Mesendoderm (in vitro differentiated cells): ENCODE measurements around the gene TTC6.

Source experiments
- DNase-seq: peaks from one replicate; pipeline ENCODE4 v3.0.0; 2013
- H2AK5ac ChIP-seq: 2 replicates; pipeline ENCODE4 v1.6.1; 2013; ENCODE audit warnings: low read length, inconsistent platforms
- H2BK120ac ChIP-seq: 2 replicates; pipeline ENCODE4 v1.6.1; 2013; ENCODE audit warnings: low read depth, mild to moderate bottlenecking, low read length, moderate library complexity, mixed read lengths
- H2BK15ac ChIP-seq: replicated peaks from 2 replicates; pipeline ENCODE4 v1.6.1; 2013; ENCODE audit warnings: low read depth, mild to moderate bottlenecking, moderate library complexity
- H2BK5ac ChIP-seq: 2 replicates; pipeline ENCODE4 v1.6.1; 2013; ENCODE audit warnings: low read length, inconsistent platforms
- H3K18ac ChIP-seq: 2 replicates; pipeline ENCODE4 v1.6.1; 2013; ENCODE audit warnings: mild to moderate bottlenecking, low read length, mixed read lengths
- H3K23ac ChIP-seq: one replicate; pipeline ENCODE4 v1.6.1; 2013; ENCODE audit warnings: low read length
- H3K27ac ChIP-seq: 2 replicates; pipeline ENCODE4 v1.5.1; 2013; ENCODE audit warnings: low read depth, mild to moderate bottlenecking, inconsistent platforms, low read length, moderate library complexity
- H3K27me3 ChIP-seq: 2 replicates; pipeline ENCODE4 v1.6.1; 2013; ENCODE audit warnings: low read length, control low read depth, mild to moderate bottlenecking, inconsistent platforms; ENCODE audit not compliant: insufficient read depth, poor library complexity
- H3K36me3 ChIP-seq: 2 replicates; pipeline ENCODE4 v1.6.1; 2013; ENCODE audit warnings: low read length, inconsistent platforms; ENCODE audit not compliant: control insufficient read depth, insufficient read depth
- H3K4ac ChIP-seq: one replicate; pipeline ENCODE4 v1.6.1; 2013; ENCODE audit warnings: low read depth, mild to moderate bottlenecking, low read length, moderate library complexity
- H3K4me1 ChIP-seq: 2 replicates; pipeline ENCODE4 v1.6.1; 2013; ENCODE audit warnings: low read depth, low read length, inconsistent platforms; ENCODE audit not compliant: control insufficient read depth
- H3K4me2 ChIP-seq: 2 replicates; pipeline ENCODE4 v1.6.1; 2013; ENCODE audit warnings: low read length
- H3K4me3 ChIP-seq: 2 replicates; pipeline ENCODE4 v1.5.1; 2013; ENCODE audit warnings: mild to moderate bottlenecking, low read length
- H3K56ac ChIP-seq: one replicate; pipeline ENCODE4 v1.6.1; 2013; ENCODE audit warnings: low read length
- H3K79me1 ChIP-seq: 2 replicates; pipeline ENCODE4 v1.6.1; 2013; ENCODE audit warnings: low read length, inconsistent platforms
- H3K79me2 ChIP-seq: 2 replicates; pipeline ENCODE4 v1.6.1; 2013; ENCODE audit warnings: mild to moderate bottlenecking, low read length; ENCODE audit not compliant: control insufficient read depth, insufficient read depth
- H3K9ac ChIP-seq: 2 replicates; pipeline ENCODE4 v1.6.1; 2013; ENCODE audit warnings: low read length, inconsistent platforms
- H4K5ac ChIP-seq: one replicate; pipeline ENCODE4 v1.6.1; 2013; ENCODE audit warnings: low read length
- H4K8ac ChIP-seq: one replicate; pipeline ENCODE4 v1.6.1; 2013; ENCODE audit warnings: low read depth, mild to moderate bottlenecking, control low read depth, low read length, moderate library complexity
- WGBS: extraction: QIAGEN DNeasy Blood & Tissue Kit; methylation state at CpG from one replicate; pipeline ENCODE4 v1.1.7; 2013; ENCODE audit warnings: low lambda C conversion rate, missing lambda C conversion rate; ENCODE audit not compliant: insufficient coverage; ENCODE audit errors: extremely low coverage; 5-methylcytosine and 5-hydroxymethylcytosine counted together

TTC6 gene

DNA sequence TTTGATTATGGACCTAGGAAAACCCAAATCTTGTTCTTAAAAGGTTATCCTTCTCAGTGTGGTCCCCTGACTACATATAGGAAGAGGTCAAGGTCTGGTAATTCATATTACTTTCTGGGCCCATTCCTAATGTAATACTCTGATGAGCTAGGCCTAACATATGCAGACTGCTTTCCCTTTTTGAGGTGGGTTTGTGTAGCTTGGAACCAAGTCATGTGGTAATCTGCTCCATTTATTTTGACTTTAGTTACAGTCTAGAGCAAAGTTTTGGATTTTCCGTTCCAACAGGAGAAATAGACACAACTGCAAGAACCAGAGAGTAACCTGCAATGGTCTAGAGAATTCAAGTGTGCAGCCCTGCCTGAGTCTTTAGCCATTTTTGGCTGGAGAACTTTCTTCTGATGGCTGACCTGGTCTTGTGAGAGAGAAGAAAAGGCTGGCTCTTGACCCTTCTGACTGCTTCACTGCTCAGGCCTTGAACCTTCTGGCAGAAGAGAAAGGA, 22.5 kb downstream of the TTC6 start:
- Histone ChIP-seq H4K5ac (no peak overlapping the region), H3K4me1 (no peaks in the 10 kb centered on the region), H3K56ac (no peak overlapping the region), H3K4me3 (no peak overlapping the region), H3K27me3 (peaks cover 2% of the 10 kb centered on the region), H3K27ac (no peak overlapping the region), H3K79me1 (no peaks in the 10 kb centered on the region), H4K8ac (no peak overlapping the region), H3K9ac (no peak overlapping the region), H3K18ac (no peak overlapping the region), H3K23ac (no peak overlapping the region), H3K36me3 (no peaks in the 10 kb centered on the region), H2BK15ac (no peak overlapping the region), H2BK5ac (no peak overlapping the region), H3K4me2 (no peak overlapping the region), H3K79me2 (no peaks in the 10 kb centered on the region), H2BK120ac (no peak overlapping the region), H3K4ac (no peak overlapping the region), H2AK5ac (no peak overlapping the region)
- no peak for DNase-seq
- no CpG with 5 or more reads among the region's 1 CpG for WGBS

DNA sequence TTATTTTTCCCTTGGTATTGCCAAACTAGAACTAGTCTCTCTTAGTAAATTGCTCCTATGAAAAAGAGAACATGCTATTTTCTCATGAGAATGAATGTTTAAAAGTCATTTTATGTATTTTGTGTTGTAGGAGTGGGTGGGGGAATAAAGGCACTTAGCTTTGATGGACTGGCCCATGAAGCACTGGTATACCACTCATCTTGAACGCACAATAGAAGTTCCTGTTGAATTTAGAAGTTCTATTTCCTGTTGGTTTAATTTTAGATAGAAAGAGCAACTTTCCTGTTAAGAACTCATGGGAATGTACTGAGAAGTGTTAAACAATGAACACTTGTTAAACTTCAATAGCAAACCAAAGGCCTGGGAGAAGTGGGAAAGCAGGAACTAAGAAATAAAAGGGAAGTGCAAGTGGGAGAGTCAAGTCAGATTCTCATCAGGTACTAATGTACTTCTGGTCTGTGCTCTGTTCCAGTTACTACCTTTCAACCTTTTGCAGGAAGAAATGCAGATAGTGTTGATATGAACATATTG, 23.1 kb downstream of the TTC6 start:
- H3K27me3 ChIP-seq, result peaks cover 2% of the 10 kb centered on the region
- no peaks in the 10 kb centered on the region for H3K79me2 ChIP-seq
- H3K36me3 ChIP-seq, result no peaks in the 10 kb centered on the region
- no peak overlapping the region for H3K27ac ChIP-seq
- H3K4ac ChIP-seq, result no peak overlapping the region
- no peak overlapping the region for H3K23ac ChIP-seq
- H2BK15ac ChIP-seq, result no peak overlapping the region
- DNase-seq, result no peak
- no peak overlapping the region for H3K56ac ChIP-seq
- no peak overlapping the region for H3K9ac ChIP-seq
- H2BK120ac ChIP-seq, result no peak overlapping the region
- H3K4me2 ChIP-seq, result no peak overlapping the region
- H3K4me1 ChIP-seq, result no peaks in the 10 kb centered on the region
- H3K18ac ChIP-seq, result no peak overlapping the region
- no peak overlapping the region for H4K5ac ChIP-seq
- no peak overlapping the region for H2BK5ac ChIP-seq
- H3K4me3 ChIP-seq, result no peak overlapping the region
- no peak overlapping the region for H4K8ac ChIP-seq
- WGBS, result no CpG with 5 or more reads among the region's 1 CpG
- H2AK5ac ChIP-seq, result no peak overlapping the region
- no peaks in the 10 kb centered on the region for H3K79me1 ChIP-seq

DNA sequence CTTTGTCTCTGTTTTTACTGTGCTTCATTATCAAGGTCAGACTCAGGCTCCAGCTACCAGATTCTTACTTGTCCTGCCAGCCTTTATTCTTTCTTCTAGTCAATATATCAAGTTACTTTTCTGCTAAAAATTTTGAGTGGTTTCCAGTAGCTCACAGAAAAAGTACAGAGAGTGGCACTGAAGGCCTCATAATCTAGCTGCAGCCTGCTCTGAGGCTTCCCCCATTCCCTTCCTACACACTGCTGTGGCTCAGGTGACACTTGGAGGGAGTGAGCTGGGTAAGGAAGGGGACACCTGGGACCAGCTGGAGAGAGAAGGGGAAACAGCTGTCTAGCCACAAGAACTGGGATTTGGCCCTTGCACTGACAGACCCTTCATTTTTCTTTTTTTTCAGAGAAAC, 25.4 kb downstream of the TTC6 start:
- Histone ChIP-seq H3K27me3 (peaks cover 4% of the 10 kb centered on the region), H2BK5ac (no peak overlapping the region), H3K23ac (no peak overlapping the region), H3K9ac (no peak overlapping the region), H3K56ac (no peak overlapping the region), H3K79me1 (no peaks in the 10 kb centered on the region), H3K79me2 (no peaks in the 10 kb centered on the region), H3K36me3 (no peaks in the 10 kb centered on the region), H3K4me3 (no peak overlapping the region), H2BK15ac (no peak overlapping the region), H3K4me2 (no peak overlapping the region), H3K18ac (no peak overlapping the region), H3K4me1 (no peaks in the 10 kb centered on the region), H3K27ac (no peak overlapping the region), H2AK5ac (no peak overlapping the region), H4K8ac (no peak overlapping the region), H2BK120ac (no peak overlapping the region), H3K4ac (no peak overlapping the region), H4K5ac (no peak overlapping the region)
- no peak for DNase-seq

DNA sequence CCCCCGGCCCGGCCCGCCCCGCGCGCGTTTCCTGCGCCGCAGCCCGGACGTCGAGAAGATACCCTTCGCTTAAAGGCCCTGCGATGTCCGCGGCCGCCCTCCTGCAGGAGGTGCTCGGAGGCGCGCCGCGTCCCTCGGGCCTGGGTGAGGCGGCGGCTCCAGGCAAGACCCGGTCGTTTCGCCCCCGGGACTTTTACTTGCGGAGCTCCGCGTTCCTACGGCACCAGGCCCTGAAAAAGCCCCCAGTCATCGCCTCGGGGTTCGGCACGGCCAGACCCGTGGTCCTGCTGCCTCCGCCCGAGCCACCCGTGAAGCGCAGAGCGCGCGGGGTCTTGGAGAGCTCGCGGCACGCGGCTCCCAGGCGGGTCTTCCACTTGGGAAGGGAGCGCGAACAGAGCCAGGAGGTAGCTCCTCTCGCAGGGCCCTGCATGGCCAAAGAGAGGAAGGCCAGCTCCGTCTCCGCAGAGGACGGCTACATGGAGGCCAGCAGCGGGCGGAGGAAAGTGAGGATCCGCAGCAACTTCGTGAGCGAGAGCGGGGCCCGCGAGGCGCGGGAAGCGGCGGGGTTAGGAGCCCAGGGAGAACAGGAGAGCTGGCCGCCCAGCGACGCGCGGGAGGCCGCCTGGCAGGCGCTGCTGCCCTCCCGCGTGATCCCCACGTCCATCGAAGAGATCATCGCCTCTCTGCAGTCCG, 26.9 kb downstream of the TTC6 start:
- H2BK5ac ChIP-seq, result no peak overlapping the region
- WGBS, result no CpG with 5 or more reads among the region's 81 CpGs
- no peak overlapping the region for H4K5ac ChIP-seq
- no peak overlapping the region for H3K27ac ChIP-seq
- H3K18ac ChIP-seq, result no peak overlapping the region
- DNase-seq, result peak; percentile 78
- H3K79me2 ChIP-seq, result no peaks in the 10 kb centered on the region
- peak overlapping the region; percentile 79 for H3K56ac ChIP-seq
- H3K27me3 ChIP-seq, result peaks cover 4% of the 10 kb centered on the region
- H3K9ac ChIP-seq, result peak overlapping the region; percentile 60
- H2BK15ac ChIP-seq, result no peak overlapping the region
- no peaks in the 10 kb centered on the region for H3K36me3 ChIP-seq
- H2AK5ac ChIP-seq, result no peak overlapping the region
- H3K4me2 ChIP-seq, result peak overlapping the region; percentile 17
- H3K23ac ChIP-seq, result no peak overlapping the region
- no peak overlapping the region for H4K8ac ChIP-seq
- peak overlapping the region; percentile 45 for H3K4ac ChIP-seq
- no peaks in the 10 kb centered on the region for H3K4me1 ChIP-seq
- H3K4me3 ChIP-seq, result no peak overlapping the region
- H3K79me1 ChIP-seq, result no peaks in the 10 kb centered on the region
- no peak overlapping the region for H2BK120ac ChIP-seq

DNA sequence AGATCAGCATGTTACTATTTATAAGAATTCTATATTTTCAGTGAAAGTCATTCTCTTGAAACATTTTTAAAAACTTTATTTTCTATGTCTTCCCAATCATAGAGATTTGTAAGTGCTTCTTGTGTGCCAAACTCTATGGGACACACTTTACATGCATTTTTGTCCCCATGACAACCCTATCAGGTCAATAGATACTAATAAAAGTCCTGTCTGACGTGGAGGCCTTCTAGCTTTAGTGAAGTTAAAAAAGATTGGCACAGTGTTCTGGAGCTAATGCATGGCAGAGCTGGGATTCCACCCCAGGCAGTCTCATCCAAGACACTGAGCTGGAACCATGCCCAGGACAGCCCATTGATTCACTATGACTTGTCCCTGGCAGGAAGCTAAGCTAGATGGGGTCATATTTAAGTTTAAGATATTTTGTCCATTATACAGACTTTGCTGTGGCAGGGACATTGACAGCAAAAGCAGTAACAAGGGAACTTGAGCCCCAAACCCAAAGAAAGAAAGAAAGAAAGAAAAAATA, 28.1 kb downstream of the TTC6 start:
- Histone ChIP-seq H3K56ac (no peak overlapping the region), H3K18ac (no peak overlapping the region), H3K23ac (no peak overlapping the region), H3K4me3 (no peak overlapping the region), H2AK5ac (no peak overlapping the region), H3K27me3 (peaks cover 4% of the 10 kb centered on the region), H3K9ac (no peak overlapping the region), H3K27ac (no peak overlapping the region), H4K8ac (no peak overlapping the region), H4K5ac (no peak overlapping the region), H3K36me3 (no peaks in the 10 kb centered on the region), H2BK5ac (no peak overlapping the region), H3K79me1 (no peaks in the 10 kb centered on the region), H3K4ac (no peak overlapping the region), H3K79me2 (no peaks in the 10 kb centered on the region), H2BK120ac (no peak overlapping the region), H2BK15ac (no peak overlapping the region), H3K4me2 (no peak overlapping the region), H3K4me1 (no peaks in the 10 kb centered on the region)
- no peak for DNase-seq
- WGBS, result no CpG with 5 or more reads among the region's 1 CpG
